Activated naive CD8-positive, alpha-beta T cell treated with anti-CD3 and anti-CD28 coated beads, Interleukin-2, amount 50 U/mL, for 24 hours (primary cell): Measurements from ENCODE around the gene CA5A.
A peak's percentile ranks its signal among the peaks of the same experiment; 100 is the strongest.
"Not testable (repeated sequence)": the region's sequence is repeated elsewhere in the genome, so short reads cannot be mapped to it uniquely, and the experiment has no call there.

Experiments
- ATAC-seq: fragments of 150-1000 bp; cut with Tn5 transposase; one replicate; pipeline ENCODE4 v1.10.0; 2021
- DNase-seq: peaks from one replicate; pipeline ENCODE4 v3.0.0; 2021
- H3K27ac Mint-ChIP-seq: one replicate; pipeline ENCODE4 v1.8.0; 2021; ENCODE audit warnings: mild to moderate bottlenecking, mixed read lengths
- H3K27me3 Mint-ChIP-seq: one replicate; pipeline ENCODE4 v1.8.0; 2021; ENCODE audit warnings: mixed read lengths
- H3K36me3 Mint-ChIP-seq: one replicate; pipeline ENCODE4 v1.8.0; 2021; ENCODE audit warnings: low read depth, mixed read lengths
- H3K4me1 Mint-ChIP-seq: one replicate; pipeline ENCODE4 v1.8.0; 2021; ENCODE audit warnings: mixed read lengths
- H3K4me3 Mint-ChIP-seq: one replicate; pipeline ENCODE4 v1.8.0; 2021; ENCODE audit warnings: mild to moderate bottlenecking, moderate library complexity, mixed read lengths
- H3K9me3 Mint-ChIP-seq: one replicate; pipeline ENCODE4 v1.8.0; 2021; ENCODE audit warnings: mixed read lengths

CA5A gene

GRCh38 chr16:87869879-87870417, 66.4 kb downstream of the CA5A start:
- not testable (repeated sequence) for H3K9me3 Mint-ChIP-seq, H3K27me3 Mint-ChIP-seq, ATAC-seq, DNase-seq
- Mint-ChIP-seq H3K36me3 (peaks cover 36% of the 10 kb centered on the region), H3K4me1 (peaks cover 60% of the 10 kb centered on the region), H3K4me3 (peak overlapping the region; percentile 29), H3K27ac (peak overlapping the region; percentile 67)

DNA sequence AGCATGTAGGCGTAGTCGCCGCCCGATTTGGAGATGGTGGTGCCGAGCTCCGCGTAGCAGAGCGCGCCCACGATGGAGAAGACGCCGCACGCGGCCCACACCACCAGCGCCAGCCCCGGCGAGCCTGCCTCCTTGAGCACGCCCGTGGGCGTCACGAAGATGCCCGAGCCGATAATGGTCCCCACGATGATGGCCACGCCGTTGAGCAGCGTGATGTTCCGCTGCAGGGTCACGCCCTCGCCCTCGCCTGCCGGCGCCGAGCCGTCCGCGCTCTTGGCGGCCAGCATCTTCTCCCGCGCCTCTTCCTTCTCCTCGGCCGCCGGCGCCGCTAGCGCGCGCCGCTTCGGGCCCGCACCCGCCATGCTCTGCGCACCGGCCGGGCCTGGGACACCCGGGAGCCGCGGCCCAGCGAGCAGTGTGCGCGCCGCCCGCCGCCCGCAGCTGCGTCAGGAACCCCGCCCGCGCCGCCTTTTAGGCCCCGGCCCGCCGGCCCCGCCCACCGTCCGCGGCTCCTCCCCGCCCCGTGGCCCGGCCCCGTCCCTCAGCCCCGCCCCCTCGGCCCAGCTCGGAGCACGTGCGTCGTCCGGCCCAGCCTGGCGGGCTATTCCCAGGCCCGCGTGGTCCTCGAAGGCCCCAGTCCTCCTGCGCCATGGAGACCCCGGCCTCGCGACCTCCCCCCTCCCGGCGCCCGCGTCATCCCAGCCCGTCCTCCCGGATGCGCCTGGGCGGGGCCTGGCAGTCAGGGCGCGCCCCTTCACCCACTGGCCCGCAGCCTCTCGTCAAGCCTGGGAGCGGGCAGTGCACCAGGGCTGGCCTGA, 67.1 kb downstream of the CA5A start, which contains the start of gene SLC7A5:
SLC7A5 (minus strand) TSS at position 447 of the 818 bp plus-strand sequence; CDS start at position 362, 85 bp downstream.
- H3K9me3 Mint-ChIP-seq, H3K27me3 Mint-ChIP-seq: not testable (repeated sequence)
- DNase-seq (peak; percentile 94), ATAC-seq (peak; percentile 58)
- Mint-ChIP-seq H3K4me3 (peak within 1 kb of the TSS; percentile 99), H3K36me3 (peaks cover 43% of the 10 kb centered on the region), H3K4me1 (peaks cover 60% of the 10 kb centered on the region), H3K27ac (peak within 1 kb of the TSS; percentile 100)

GRCh38 chr16:87868254-87869029, 67.9 kb downstream of the CA5A start:
- Mint-ChIP-seq H3K4me1 (peaks cover 59% of the 10 kb centered on the region), H3K4me3 (peak overlapping the region; percentile 99), H3K36me3 (peaks cover 47% of the 10 kb centered on the region), H3K27ac (peak overlapping the region; percentile 100)
- peak; percentile 61 for ATAC-seq
- not testable (repeated sequence) for H3K9me3 Mint-ChIP-seq, H3K27me3 Mint-ChIP-seq
- peak; percentile 66 for DNase-seq

DNA sequence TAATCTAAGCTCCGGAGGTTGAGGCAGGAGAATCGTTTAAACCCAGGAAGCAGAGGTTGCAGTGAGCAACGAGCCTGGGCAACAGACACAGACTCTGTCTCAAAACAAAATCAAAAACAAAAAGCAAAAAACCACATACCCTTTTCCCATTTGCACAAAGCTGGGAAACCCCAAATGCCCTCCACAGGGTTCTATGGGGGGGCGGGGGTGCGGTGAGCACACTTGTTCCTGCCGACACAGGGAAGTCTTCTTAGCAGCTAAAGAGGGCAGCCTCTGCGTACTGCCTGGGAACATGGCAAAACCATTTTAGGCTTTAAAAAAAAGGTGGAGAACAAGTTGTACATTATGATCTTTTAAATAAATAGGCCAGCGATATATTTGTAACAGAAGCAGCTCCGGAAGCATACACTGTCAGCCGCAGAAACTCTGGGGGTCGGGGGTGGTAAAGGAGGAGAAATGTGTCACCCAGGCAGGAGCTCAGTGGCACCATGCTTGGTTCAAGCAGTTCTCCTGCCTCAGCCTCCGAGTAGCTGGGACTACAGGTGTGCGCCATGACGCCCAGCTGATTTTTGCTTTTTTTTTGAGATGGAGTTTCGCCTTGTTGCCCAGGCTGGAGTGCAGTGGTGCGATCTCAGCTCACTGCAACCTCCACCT, 70.3 kb downstream of the CA5A start:
- DNase-seq: peak; percentile 55

DNA sequence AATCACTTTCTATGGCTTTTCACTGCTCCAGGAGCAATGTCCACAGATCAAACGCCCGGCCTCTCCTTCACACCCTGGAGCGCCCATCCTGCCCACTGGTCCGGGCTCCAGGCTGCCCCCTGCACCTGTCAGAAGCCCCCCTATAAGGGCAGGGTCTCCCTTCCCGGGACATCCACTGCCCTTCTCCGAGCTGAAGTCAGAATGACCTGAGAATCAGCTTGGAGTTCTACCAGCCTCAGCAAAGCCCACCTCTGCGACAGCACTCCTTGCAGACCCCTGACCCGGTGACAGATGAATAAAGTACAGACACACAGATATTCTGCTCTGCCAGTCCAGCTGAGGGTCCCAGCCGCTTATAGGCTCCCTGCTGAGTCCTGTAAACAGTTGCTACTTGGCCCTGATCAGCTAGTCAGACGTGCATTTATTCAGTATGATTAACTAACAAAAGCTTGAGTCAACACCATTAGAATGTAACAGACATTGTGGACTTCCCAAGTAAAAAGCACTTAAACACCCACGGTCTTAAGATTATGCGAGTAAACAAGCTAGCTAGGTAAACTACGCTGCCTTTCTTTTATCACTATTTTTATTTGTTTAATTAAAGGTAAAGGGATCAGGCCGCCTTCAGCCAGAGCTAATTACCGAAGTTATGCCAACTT, 71.9 kb downstream of the CA5A start:
- Mint-ChIP-seq H3K27ac (peak overlapping the region; percentile 100), H3K4me3 (peak overlapping the region; percentile 99), H3K4me1 (peaks cover 59% of the 10 kb centered on the region), H3K36me3 (peaks cover 72% of the 10 kb centered on the region), H3K9me3 (no peaks in the 10 kb centered on the region), H3K27me3 (peaks cover 5% of the 10 kb centered on the region)
- DNase-seq: no peak
- ATAC-seq: no peak

More for the DNA sequence above, 70.3 kb downstream of the CA5A start:
- Mint-ChIP-seq H3K4me3 (peak overlapping the region; percentile 99), H3K4me1 (peaks cover 55% of the 10 kb centered on the region), H3K36me3 (peaks cover 60% of the 10 kb centered on the region), H3K27ac (peak overlapping the region; percentile 100)
- H3K9me3 Mint-ChIP-seq, H3K27me3 Mint-ChIP-seq, ATAC-seq: not testable (repeated sequence)

- H3K9me3 Mint-ChIP-seq, H3K27me3 Mint-ChIP-seq, DNase-seq, ATAC-seq: not testable (repeated sequence)
- peak overlapping the region; percentile 54 for H3K27ac Mint-ChIP-seq
- peak overlapping the region; percentile 99 for H3K4me3 Mint-ChIP-seq
- peaks cover 67% of the 10 kb centered on the region for H3K4me1 Mint-ChIP-seq
- peaks cover 73% of the 10 kb centered on the region for H3K36me3 Mint-ChIP-seq
Observed at GRCh38 chr16:87863327-87863635, 73.0 kb downstream of the CA5A start.

- peaks cover 73% of the 10 kb centered on the region for H3K36me3 Mint-ChIP-seq
- H3K27ac Mint-ChIP-seq: peak overlapping the region; percentile 54
- ATAC-seq, DNase-seq, H3K9me3 Mint-ChIP-seq, H3K27me3 Mint-ChIP-seq: not testable (repeated sequence)
- peak overlapping the region; percentile 99 for H3K4me3 Mint-ChIP-seq
- peaks cover 70% of the 10 kb centered on the region for H3K4me1 Mint-ChIP-seq
Observed at GRCh38 chr16:87862597-87863326, 73.6 kb downstream of the CA5A start.

GRCh38 chr16:87861300-87862099, 74.8 kb downstream of the CA5A start:
- H3K27me3 Mint-ChIP-seq, ATAC-seq, H3K9me3 Mint-ChIP-seq, DNase-seq, H3K27ac Mint-ChIP-seq: not testable (repeated sequence)
- H3K4me3 Mint-ChIP-seq: peak overlapping the region; percentile 59
- H3K4me1 Mint-ChIP-seq: peaks cover 83% of the 10 kb centered on the region
- peaks cover 72% of the 10 kb centered on the region for H3K36me3 Mint-ChIP-seq

DNA sequence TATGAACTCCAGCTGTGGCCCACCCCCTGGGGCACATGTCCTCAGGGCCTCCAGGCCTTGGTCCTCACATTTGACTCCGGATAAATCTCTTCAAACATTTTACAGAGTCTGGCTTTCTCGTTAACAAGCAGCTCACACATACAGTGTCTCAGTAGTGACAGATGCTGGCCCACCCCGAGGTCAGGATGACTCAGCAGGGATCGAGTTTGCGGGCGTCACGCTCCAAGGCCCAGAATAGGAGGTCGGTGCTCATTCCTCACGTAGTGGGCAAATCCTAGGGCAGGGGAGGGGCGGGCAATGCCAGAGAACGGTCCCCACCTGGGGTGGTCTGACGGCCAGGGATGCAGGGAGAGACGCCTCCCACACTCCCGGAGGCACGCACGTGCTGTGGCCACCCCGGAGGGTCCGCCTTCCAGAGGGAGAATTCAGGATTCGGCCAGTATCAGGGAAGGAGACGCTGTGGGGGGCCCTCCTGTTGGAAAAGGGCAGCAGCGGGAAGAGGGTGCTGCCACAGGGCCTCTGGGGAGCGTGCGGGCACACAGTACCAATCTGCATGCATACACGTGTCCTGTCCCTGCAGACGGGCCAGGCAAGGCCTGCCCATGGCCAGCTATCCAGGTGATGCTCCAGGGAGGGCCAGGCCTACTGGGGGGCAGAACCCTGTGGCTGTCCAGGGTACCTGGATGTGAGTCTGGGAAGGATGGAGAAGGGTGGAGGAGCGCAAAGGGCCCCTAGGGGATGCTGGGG, 75.6 kb downstream of the CA5A start:
- DNase-seq (no peak), ATAC-seq (peak; percentile 27)
- Mint-ChIP-seq H3K9me3 (no peaks in the 10 kb centered on the region), H3K27me3 (no peaks in the 10 kb centered on the region), H3K27ac (peak overlapping the region; percentile 83), H3K4me1 (peaks cover 83% of the 10 kb centered on the region), H3K36me3 (peaks cover 65% of the 10 kb centered on the region), H3K4me3 (peak overlapping the region; percentile 73)

- H3K9me3 Mint-ChIP-seq, ATAC-seq, DNase-seq, H3K27me3 Mint-ChIP-seq: not testable (repeated sequence)
- Mint-ChIP-seq H3K36me3 (peaks cover 55% of the 10 kb centered on the region), H3K4me3 (peak overlapping the region; percentile 73), H3K4me1 (peaks cover 88% of the 10 kb centered on the region), H3K27ac (peak overlapping the region; percentile 90)
Observed at GRCh38 chr16:87858151-87858993, 78.0 kb downstream of the CA5A start.

- Mint-ChIP-seq H3K4me3 (peak overlapping the region; percentile 72), H3K4me1 (peaks cover 88% of the 10 kb centered on the region), H3K27me3 (no peaks in the 10 kb centered on the region), H3K27ac (peak overlapping the region; percentile 90), H3K36me3 (peaks cover 58% of the 10 kb centered on the region), H3K9me3 (no peaks in the 10 kb centered on the region)
- no peak for DNase-seq
- ATAC-seq: no peak
Observed at GRCh38 chr16:87856791-87857228, 79.5 kb downstream of the CA5A start.
